Measurements from ENCODE around the gene MRC1. TPM values are rescaled to one million over a fixed set of nuclear protein-coding genes. Genes with fewer than 3 reads are reported as not detected.

The MRC1 gene
- total RNA-seq, 1 experiment from 2014 or later, result 0.37 TPM

GRCh38 chr10:17861760-17862159, 52.6 kb downstream of the MRC1 start:
- H3K79me2 ChIP-seq (ENCODE audit: insufficient read depth, low read length), result no peaks in the 10 kb centered on the region
- intact Hi-C loops (cut with micrococcal nuclease), result no loop called here
- no peak for TF ChIP-seq POLR2AphosphoS5 (IDR thresholded peaks at IDR 0.05; ENCODE audit: low read depth, low read length)
- no peaks in the 10 kb centered on the region for H3K9me2 ChIP-seq (ENCODE audit: insufficient read depth)
- no peak overlapping the region for H2AFZ ChIP-seq (ENCODE audit: low read depth, low read length, poor library complexity, severe bottlenecking)
- H3K27ac ChIP-seq (ENCODE audit: low read depth, low read length), result no peak overlapping the region
- no peak for DNase-seq (ENCODE audit: low read depth, low spot score)
- no peak for ATAC-seq
- H4K20me1 ChIP-seq (ENCODE audit: insufficient read depth), result no peaks in the 10 kb centered on the region
- H3K9me3 ChIP-seq (ENCODE audit: control insufficient read depth in 1 of 2, insufficient read depth in 1 of 2, low read depth in 1 of 2, low read length in 2 of 2), result no peaks in the 10 kb centered on the region
- no peaks in the 10 kb centered on the region for H3K36me3 ChIP-seq (ENCODE audit: control insufficient read depth in 1 of 2, insufficient read depth in 2 of 2, low read length in 2 of 2)
- BruUV-seq (replicated peaks), result no TSS peak
- ChIA-PET RAD21 (ENCODE audit: low non-redundant PET in 1 of 2, low total read pairs in 2 of 2, uncharacterized antibody in 2 of 2, unreplicated experiment in 2 of 2) (no interaction called here), CTCF (no interaction called here), POLR2A (interaction anchor here (0.5 kb wide), 1 partner anchor 79 kb away, joined by 3 read pairs; no protein-coding TSS in a partner anchor)
- no peak overlapping the region for H3K4me3 ChIP-seq (replicated peaks in 1 of 2; ENCODE audit: low read depth in 1 of 2, low read length in 2 of 2)
- H3K4me2 ChIP-seq (ENCODE audit: low read length), result no peak overlapping the region
- no peaks in the 10 kb centered on the region for H3K27me3 ChIP-seq (ENCODE audit: insufficient read depth, low read length)
- no peaks in the 10 kb centered on the region for H3K4me1 ChIP-seq (ENCODE audit: control insufficient read depth in 1 of 2, insufficient read depth in 2 of 2, low read length in 2 of 2)
- H3K9ac ChIP-seq (ENCODE audit: low read length), result no peak overlapping the region

- Histone ChIP-seq H3K4me2 (ENCODE audit: low read length) (no peak overlapping the region), H3K9ac (ENCODE audit: low read length) (no peak overlapping the region), H3K36me3 (ENCODE audit: control insufficient read depth in 1 of 2, insufficient read depth in 2 of 2, low read length in 2 of 2) (no peaks in the 10 kb centered on the region), H3K4me1 (ENCODE audit: control insufficient read depth in 1 of 2, insufficient read depth in 2 of 2, low read length in 2 of 2) (no peaks in the 10 kb centered on the region), H2AFZ (ENCODE audit: low read depth, low read length, poor library complexity, severe bottlenecking) (no peak overlapping the region), H3K27ac (ENCODE audit: low read depth, low read length) (no peak overlapping the region), H3K9me2 (ENCODE audit: insufficient read depth) (no peaks in the 10 kb centered on the region), H3K27me3 (ENCODE audit: insufficient read depth, low read length) (no peaks in the 10 kb centered on the region), H3K9me3 (ENCODE audit: control insufficient read depth in 1 of 2, insufficient read depth in 1 of 2, low read depth in 1 of 2, low read length in 2 of 2) (no peaks in the 10 kb centered on the region), H3K79me2 (ENCODE audit: insufficient read depth, low read length) (no peaks in the 10 kb centered on the region), H3K4me3 (replicated peaks in 1 of 2; ENCODE audit: low read depth in 1 of 2, low read length in 2 of 2) (no peak overlapping the region), H4K20me1 (ENCODE audit: insufficient read depth) (no peaks in the 10 kb centered on the region)
- ChIA-PET POLR2A (no interaction called here), CTCF (interaction anchor here (0.9 kb wide), 1 partner anchor 17 kb away, joined by 3 read pairs; no protein-coding TSS in a partner anchor), RAD21 (ENCODE audit: low non-redundant PET in 1 of 2, low total read pairs in 2 of 2, uncharacterized antibody in 2 of 2, unreplicated experiment in 2 of 2) (no interaction called here)
- intact Hi-C loops (cut with micrococcal nuclease), result no loop called here
- ATAC-seq, result no peak
- DNase-seq (ENCODE audit: low read depth, low spot score), result no peak
- TF ChIP-seq ZNF274 (IDR thresholded peaks at IDR 0.05; ENCODE audit: low read depth, low read length) (no peak), CTCF (IDR thresholded peaks at IDR 0.05 in 2 of 3, conservative IDR thresholded peaks at IDR 0.05 in 1 of 3; ENCODE audit: borderline replicate concordance in 1 of 3, insufficient read depth in 1 of 3, low read depth in 2 of 3, low read length in 2 of 3) (no peak), ZBTB33 (IDR thresholded peaks at IDR 0.05; ENCODE audit: extremely low read depth, insufficient replicate concordance, low read length) (no peak), EZH2 (IDR thresholded peaks at IDR 0.05) (no peak), SRF (IDR thresholded peaks at IDR 0.05; ENCODE audit: low read depth) (no peak), CBX3 (IDR thresholded peaks at IDR 0.05; ENCODE audit: low read depth) (no peak), SP1 (IDR thresholded peaks at IDR 0.05; ENCODE audit: low read depth) (no peak), YY1 (IDR thresholded peaks at IDR 0.05; ENCODE audit: extremely low read depth, insufficient replicate concordance, low read depth, low read length) (no peak), RAD21 (IDR thresholded peaks at IDR 0.05; ENCODE audit: low read depth) (no peak), ZFX (IDR thresholded peaks at IDR 0.05) (no peak), TCF7L2 (IDR thresholded peaks at IDR 0.05; ENCODE audit: borderline replicate concordance, extremely low read depth, insufficient read depth, insufficient read length) (no peak), SIN3A (IDR thresholded peaks at IDR 0.05; ENCODE audit: low read depth) (no peak), ELF1 (IDR thresholded peaks at IDR 0.05; ENCODE audit: borderline replicate concordance, low read depth) (no peak), EGR1 (IDR thresholded peaks at IDR 0.05; ENCODE audit: low read depth) (no peak), ATF3 (IDR thresholded peaks at IDR 0.05) (no peak), POLR2A (IDR thresholded peaks at IDR 0.05; ENCODE audit: borderline replicate concordance, extremely low read depth, insufficient read depth, insufficient read length) (no peak), CEBPB (IDR thresholded peaks at IDR 0.05; ENCODE audit: low read depth) (no peak), FOSL1 (IDR thresholded peaks at IDR 0.05; ENCODE audit: low read depth) (no peak)
- no TSS peak for BruUV-seq (replicated peaks)
These were observed 56.2 kb downstream of the MRC1 start for GRCh38 chr10:17865351-17865750.

All from HCT116 (cell line).